Neural crest cell (in vitro differentiated cells): ENCODE results near the gene ARMC8. TPM values are rescaled to one million over a fixed set of nuclear protein-coding genes. Genes with fewer than 3 reads are reported as not detected.

Experiments
- DNase-seq: peaks from one replicate; pipeline ENCODE4 v3.0.0; 2021; ENCODE audit warnings: low read depth, mixed read lengths, low spot score
- H3K27ac Mint-ChIP-seq: one replicate; pipeline ENCODE4 v1.8.0; 2021; ENCODE audit warnings: mild to moderate bottlenecking, mixed read lengths; ENCODE audit not compliant: unreplicated experiment
- H3K27me3 Mint-ChIP-seq: 2 replicates; pipeline ENCODE4 v1.8.0; 2021; ENCODE audit warnings: low read depth, mild to moderate bottlenecking, mixed read lengths
- H3K36me3 Mint-ChIP-seq: 2 replicates; pipeline ENCODE4 v1.8.0; 2021; ENCODE audit warnings: low read depth, mild to moderate bottlenecking, mixed read lengths
- H3K4me1 Mint-ChIP-seq: 2 replicates; pipeline ENCODE4 v1.8.0; 2021; ENCODE audit warnings: mixed read lengths
- H3K4me3 Mint-ChIP-seq: one replicate; pipeline ENCODE4 v1.8.0; 2021; ENCODE audit warnings: mild to moderate bottlenecking, mixed read lengths
- H3K9me3 Mint-ChIP-seq: 2 replicates; pipeline ENCODE4 v1.8.0; 2021; ENCODE audit warnings: mixed read lengths
- CTCF ChIP-seq: fragments of 200-600 bp; sonication (generic); conservative IDR thresholded peaks from 2 replicates; pipeline ENCODE4 v1.5.0; 2021; ENCODE audit warnings: antibody characterized with exemption, mild to moderate bottlenecking
- total RNA-seq: library from RNA; stranded (reverse); gene quantifications from 2 replicates; pipeline ENCODE4 v1.2.1, GENCODE V29; 2021

ARMC8 gene
- total RNA-seq, 1 donor from 2014 or later = 40.0 TPM

- no peak overlapping the region for H3K27ac Mint-ChIP-seq
- peaks cover 6% of the 10 kb centered on the region for H3K9me3 Mint-ChIP-seq
- no peak for TF ChIP-seq CTCF
- H3K36me3 Mint-ChIP-seq = peaks cover 5% of the 10 kb centered on the region
- H3K27me3 Mint-ChIP-seq = no peaks in the 10 kb centered on the region
- no peaks in the 10 kb centered on the region for H3K4me1 Mint-ChIP-seq
- DNase-seq = no peak
- no peak overlapping the region for H3K4me3 Mint-ChIP-seq
Measured at GRCh38 chr3:138154534-138154933, 32.6 kb upstream of the ARMC8 start.

- peaks cover 15% of the 10 kb centered on the region for H3K36me3 Mint-ChIP-seq
- H3K27me3 Mint-ChIP-seq = no peaks in the 10 kb centered on the region
- TF ChIP-seq CTCF = no peak
- no peak overlapping the region for H3K4me3 Mint-ChIP-seq
- H3K27ac Mint-ChIP-seq = no peak overlapping the region
- no peak for DNase-seq
- H3K4me1 Mint-ChIP-seq = no peaks in the 10 kb centered on the region
- H3K9me3 Mint-ChIP-seq = peaks cover 6% of the 10 kb centered on the region
Measured at GRCh38 chr3:138157743-138158142, 29.4 kb upstream of the ARMC8 start.

GRCh38 chr3:138165061-138165460, 22.0 kb upstream of the ARMC8 start:
- H3K9me3 Mint-ChIP-seq = no peaks in the 10 kb centered on the region
- H3K36me3 Mint-ChIP-seq = peaks cover 28% of the 10 kb centered on the region

GRCh38 chr3:138172625-138173024, 14.5 kb upstream of the ARMC8 start:
- no peaks in the 10 kb centered on the region for H3K36me3 Mint-ChIP-seq
- H3K4me3 Mint-ChIP-seq = peak overlapping the region; percentile 99
- H3K27ac Mint-ChIP-seq = no peak overlapping the region
- no peak for TF ChIP-seq CTCF
- no peak for DNase-seq
- peaks cover 32% of the 10 kb centered on the region for H3K4me1 Mint-ChIP-seq
- no peaks in the 10 kb centered on the region for H3K9me3 Mint-ChIP-seq
- peaks cover 5% of the 10 kb centered on the region for H3K27me3 Mint-ChIP-seq

More at GRCh38 chr3:138165061-138165460, 22.0 kb upstream of the ARMC8 start:
- Mint-ChIP-seq H3K27ac (no peak overlapping the region), H3K4me1 (no peaks in the 10 kb centered on the region), H3K4me3 (no peak overlapping the region), H3K27me3 (no peaks in the 10 kb centered on the region)
- TF ChIP-seq CTCF = no peak
- DNase-seq = no peak

- Mint-ChIP-seq H3K9me3 (no peaks in the 10 kb centered on the region), H3K4me3 (peak overlapping the region; percentile 99), H3K27ac (peak overlapping the region; percentile 99), H3K4me1 (peaks cover 32% of the 10 kb centered on the region), H3K27me3 (peaks cover 15% of the 10 kb centered on the region), H3K36me3 (no peaks in the 10 kb centered on the region)
- no peak for TF ChIP-seq CTCF
- no peak for DNase-seq
Measured at GRCh38 chr3:138173769-138174420, 13.2 kb upstream of the ARMC8 start.
